Measurements from ENCODE around the gene UVRAG.
A peak's percentile ranks its signal among the peaks of the same experiment; 100 is the strongest.

UVRAG gene

DNA sequence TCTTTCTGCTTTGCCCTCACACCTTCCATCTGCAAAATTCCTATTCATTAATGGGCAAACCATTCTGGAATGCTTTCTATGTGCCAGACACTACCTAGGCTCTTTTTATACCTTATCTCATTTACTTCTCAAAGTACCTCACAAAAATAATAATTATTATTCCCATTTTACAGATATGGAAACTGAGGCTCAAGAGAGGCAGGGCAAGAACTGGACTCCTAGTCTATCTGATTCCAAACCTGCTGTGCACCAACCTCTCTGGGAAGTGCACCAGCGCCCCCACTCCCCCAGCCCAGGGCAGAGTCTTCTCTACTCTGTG is 47.3 kb upstream of the UVRAG start:
- Histone ChIP-seq H3K4me1 (ENCODE audit: low read length) (peaks cover 14% of the 10 kb centered on the region), H3K4me3 (ENCODE audit: low read length) (0 out of 2 replicates have a peak overlapping the region, but pooled peaks have one; percentile 79), H2AFZ (ENCODE audit: low read length) (peak overlapping the region; percentile 91), H3K9ac (ENCODE audit: low read length) (peak overlapping the region; percentile 94), H3F3A (ENCODE audit: insufficient read depth, low read length) (no peaks in the 10 kb centered on the region; the same call in 1 of the 2 replicates), H3K27ac (ENCODE audit: low read length) (peak overlapping the region; percentile 57; the same call in 1 of the 2 replicates), H3K36me3 (replicated peaks; ENCODE audit: insufficient read depth, low read length) (no peaks in the 10 kb centered on the region), H3K27me3 (replicated peaks; ENCODE audit: insufficient read depth, low read length) (no peaks in the 10 kb centered on the region), H3K9me2 (replicated peaks; ENCODE audit: insufficient read depth, low read length) (no peaks in the 10 kb centered on the region), H3K4me2 (ENCODE audit: low read depth, low read length) (peak overlapping the region; percentile 99), H4K20me1 (ENCODE audit: insufficient read depth, low read length) (no peaks in the 10 kb centered on the region), H3K79me2 (ENCODE audit: low read length) (peaks cover 7% of the 10 kb centered on the region), H3K9me3 (replicated peaks; ENCODE audit: insufficient read depth, low read length) (no peaks in the 10 kb centered on the region)
- TF ChIP-seq EZH2 (optimal IDR thresholded peaks at IDR 0.05; ENCODE audit: low read depth, low read length), result no peak
- TF ChIP-seq CTCF (IDR thresholded peaks at IDR 0.05; ENCODE audit: low read length), result no peak
- TF ChIP-seq EZH2phosphoT487 (IDR thresholded peaks at IDR 0.05; ENCODE audit: low read length), result no peak
- DNase-seq, result no peak

- Histone ChIP-seq H3F3A (ENCODE audit: insufficient read depth, low read length) (no peaks in the 10 kb centered on the region; the same call in 1 of the 2 replicates), H3K36me3 (replicated peaks; ENCODE audit: insufficient read depth, low read length) (no peaks in the 10 kb centered on the region), H3K79me2 (ENCODE audit: low read length) (peaks cover 7% of the 10 kb centered on the region), H3K9me3 (replicated peaks; ENCODE audit: insufficient read depth, low read length) (no peaks in the 10 kb centered on the region), H3K4me2 (ENCODE audit: low read depth, low read length) (peak within 1 kb of the TSS; percentile 99), H2AFZ (ENCODE audit: low read length) (peak within 1 kb of the TSS; percentile 91), H3K9ac (ENCODE audit: low read length) (peak within 1 kb of the TSS; percentile 94), H3K4me3 (ENCODE audit: low read length) (peak within 1 kb of the TSS; percentile 79), H3K4me1 (ENCODE audit: low read length) (peaks cover 17% of the 10 kb centered on the region), H3K9me2 (replicated peaks; ENCODE audit: insufficient read depth, low read length) (no peaks in the 10 kb centered on the region), H3K27ac (ENCODE audit: low read length) (peak within 1 kb of the TSS; percentile 57; the same call in 1 of the 2 replicates), H3K27me3 (replicated peaks; ENCODE audit: insufficient read depth, low read length) (no peaks in the 10 kb centered on the region), H4K20me1 (ENCODE audit: insufficient read depth, low read length) (no peaks in the 10 kb centered on the region)
- peak; percentile 85 for DNase-seq
- TF ChIP-seq EZH2 (optimal IDR thresholded peaks at IDR 0.05; ENCODE audit: low read depth, low read length) (no peak), EZH2phosphoT487 (IDR thresholded peaks at IDR 0.05; ENCODE audit: low read length) (no peak), CTCF (IDR thresholded peaks at IDR 0.05; ENCODE audit: low read length) (peak; percentile 41)
Observed at GRCh38 chr11:75768112-75768908, 46.7 kb upstream of the UVRAG start, which contains the start of gene DGAT2. DGAT2 (plus strand) TSS chr11:75768778; CDS start chr11:75768992, 214 bp downstream.

DNA sequence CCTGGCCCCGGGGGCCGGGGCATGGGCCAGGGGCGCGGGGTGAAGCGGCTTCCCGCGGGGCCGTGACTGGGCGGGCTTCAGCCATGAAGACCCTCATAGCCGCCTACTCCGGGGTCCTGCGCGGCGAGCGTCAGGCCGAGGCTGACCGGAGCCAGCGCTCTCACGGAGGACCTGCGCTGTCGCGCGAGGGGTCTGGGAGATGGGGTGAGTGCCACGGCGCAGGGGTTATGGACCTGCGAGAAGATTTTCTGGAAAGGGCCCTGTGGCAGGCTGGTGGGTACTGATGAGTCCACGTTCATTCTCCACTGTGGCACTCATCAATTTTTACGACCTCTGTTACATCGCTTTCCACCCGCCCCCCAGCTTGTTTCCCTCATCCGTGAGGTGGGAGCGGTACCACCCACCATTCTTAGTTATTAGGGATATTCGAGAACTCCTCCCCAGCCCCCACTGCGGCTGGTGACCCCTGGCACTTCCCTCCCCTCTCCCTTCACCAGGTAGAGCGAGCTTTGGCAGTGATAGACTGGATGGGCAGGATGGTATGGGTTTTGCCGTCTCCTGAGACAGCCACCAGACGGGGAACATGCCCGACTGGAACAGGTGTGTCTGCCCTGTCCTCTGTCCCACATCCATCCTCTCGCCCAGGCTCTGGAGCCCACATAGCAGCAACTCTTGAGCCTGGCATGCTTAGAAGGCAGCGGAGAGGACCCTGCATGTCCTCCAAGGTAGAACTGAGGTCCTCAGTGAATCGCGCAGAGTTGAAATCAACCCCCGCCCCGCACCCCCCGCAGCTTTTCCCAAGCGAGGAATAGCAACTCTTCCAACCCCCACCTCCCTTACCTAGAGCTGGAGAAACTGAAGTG is 45.9 kb upstream of the UVRAG start:
- H4K20me1 ChIP-seq (ENCODE audit: insufficient read depth, low read length), result no peaks in the 10 kb centered on the region
- H3K9ac ChIP-seq (ENCODE audit: low read length), result peak overlapping the region; percentile 94
- no peak; the same call in 1 of the 2 replicates for TF ChIP-seq CTCF (IDR thresholded peaks at IDR 0.05; ENCODE audit: low read length)
- TF ChIP-seq EZH2 (optimal IDR thresholded peaks at IDR 0.05; ENCODE audit: low read depth, low read length), result no peak
- no peak for TF ChIP-seq EZH2phosphoT487 (IDR thresholded peaks at IDR 0.05; ENCODE audit: low read length)
- H3K36me3 ChIP-seq (replicated peaks; ENCODE audit: insufficient read depth, low read length), result no peaks in the 10 kb centered on the region
- peak overlapping the region; percentile 91 for H2AFZ ChIP-seq (ENCODE audit: low read length)
- peaks cover 25% of the 10 kb centered on the region for H3K4me1 ChIP-seq (ENCODE audit: low read length)
- H3F3A ChIP-seq (ENCODE audit: insufficient read depth, low read length), result no peaks in the 10 kb centered on the region
- H3K4me3 ChIP-seq (ENCODE audit: low read length), result peak overlapping the region; percentile 79
- H3K27ac ChIP-seq (ENCODE audit: low read length), result no peak overlapping the region
- no peaks in the 10 kb centered on the region for H3K9me2 ChIP-seq (replicated peaks; ENCODE audit: insufficient read depth, low read length)
- no peak for DNase-seq
- no peaks in the 10 kb centered on the region for H3K27me3 ChIP-seq (replicated peaks; ENCODE audit: insufficient read depth, low read length)
- no peaks in the 10 kb centered on the region for H3K9me3 ChIP-seq (replicated peaks; ENCODE audit: insufficient read depth, low read length)
- peak overlapping the region; percentile 99 for H3K4me2 ChIP-seq (ENCODE audit: low read depth, low read length)
- peaks cover 7% of the 10 kb centered on the region for H3K79me2 ChIP-seq (ENCODE audit: low read length)
